ENCODE results near the gene CHD8.
"Not testable (repeated sequence)": the region's sequence is repeated elsewhere in the genome, so short reads cannot be mapped to it uniquely, and the experiment has no call there.

CHD8 gene, protein sequence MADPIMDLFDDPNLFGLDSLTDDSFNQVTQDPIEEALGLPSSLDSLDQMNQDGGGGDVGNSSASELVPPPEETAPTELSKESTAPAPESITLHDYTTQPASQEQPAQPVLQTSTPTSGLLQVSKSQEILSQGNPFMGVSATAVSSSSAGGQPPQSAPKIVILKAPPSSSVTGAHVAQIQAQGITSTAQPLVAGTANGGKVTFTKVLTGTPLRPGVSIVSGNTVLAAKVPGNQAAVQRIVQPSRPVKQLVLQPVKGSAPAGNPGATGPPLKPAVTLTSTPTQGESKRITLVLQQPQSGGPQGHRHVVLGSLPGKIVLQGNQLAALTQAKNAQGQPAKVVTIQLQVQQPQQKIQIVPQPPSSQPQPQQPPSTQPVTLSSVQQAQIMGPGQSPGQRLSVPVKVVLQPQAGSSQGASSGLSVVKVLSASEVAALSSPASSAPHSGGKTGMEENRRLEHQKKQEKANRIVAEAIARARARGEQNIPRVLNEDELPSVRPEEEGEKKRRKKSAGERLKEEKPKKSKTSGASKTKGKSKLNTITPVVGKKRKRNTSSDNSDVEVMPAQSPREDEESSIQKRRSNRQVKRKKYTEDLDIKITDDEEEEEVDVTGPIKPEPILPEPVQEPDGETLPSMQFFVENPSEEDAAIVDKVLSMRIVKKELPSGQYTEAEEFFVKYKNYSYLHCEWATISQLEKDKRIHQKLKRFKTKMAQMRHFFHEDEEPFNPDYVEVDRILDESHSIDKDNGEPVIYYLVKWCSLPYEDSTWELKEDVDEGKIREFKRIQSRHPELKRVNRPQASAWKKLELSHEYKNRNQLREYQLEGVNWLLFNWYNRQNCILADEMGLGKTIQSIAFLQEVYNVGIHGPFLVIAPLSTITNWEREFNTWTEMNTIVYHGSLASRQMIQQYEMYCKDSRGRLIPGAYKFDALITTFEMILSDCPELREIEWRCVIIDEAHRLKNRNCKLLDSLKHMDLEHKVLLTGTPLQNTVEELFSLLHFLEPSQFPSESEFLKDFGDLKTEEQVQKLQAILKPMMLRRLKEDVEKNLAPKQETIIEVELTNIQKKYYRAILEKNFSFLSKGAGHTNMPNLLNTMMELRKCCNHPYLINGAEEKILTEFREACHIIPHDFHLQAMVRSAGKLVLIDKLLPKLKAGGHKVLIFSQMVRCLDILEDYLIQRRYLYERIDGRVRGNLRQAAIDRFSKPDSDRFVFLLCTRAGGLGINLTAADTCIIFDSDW (N-terminal part only)

DNA sequence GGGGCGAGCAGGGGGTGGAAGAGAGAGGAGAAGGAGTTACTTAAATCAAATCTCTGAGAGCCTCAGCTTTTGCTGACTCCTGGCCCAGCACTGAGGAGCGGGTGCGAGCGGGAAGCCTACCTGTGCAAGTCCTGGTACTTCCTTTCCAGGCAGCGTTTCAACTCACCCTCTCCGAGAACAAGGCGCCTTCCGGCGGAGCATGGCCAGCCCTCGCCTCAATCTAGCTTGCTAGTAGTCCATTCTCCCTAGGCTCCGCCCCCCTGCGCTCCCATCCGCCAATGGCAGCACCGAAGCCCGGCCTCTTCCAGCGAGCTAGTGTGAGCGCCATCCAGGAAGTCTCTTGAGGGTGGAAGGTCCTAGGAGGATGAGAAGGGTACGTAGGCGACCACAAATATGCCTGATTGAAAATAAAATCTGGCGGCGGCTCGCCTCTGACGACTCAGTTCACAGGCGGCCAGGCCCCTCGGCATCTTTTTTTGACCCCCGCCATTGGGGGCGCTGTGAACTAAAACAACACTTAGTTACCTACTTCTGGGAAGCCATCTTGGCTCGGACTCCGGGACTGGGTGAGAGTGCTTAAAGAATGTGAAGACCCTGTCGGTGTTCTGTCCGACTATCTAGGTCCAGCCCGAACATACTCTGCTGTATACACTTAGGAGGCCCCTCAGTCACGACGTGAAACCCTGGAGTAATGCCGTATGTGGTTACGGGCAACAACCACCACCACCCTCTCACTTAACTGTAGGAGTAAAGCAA, at the start of gene CHD8:
TSS of gene CHD8 (minus strand) at position 212 of the 756 bp plus-strand sequence. CDS start 24,480 bp downstream, outside the sequence.
- peak; percentile 99 for DNase-seq

DNA sequence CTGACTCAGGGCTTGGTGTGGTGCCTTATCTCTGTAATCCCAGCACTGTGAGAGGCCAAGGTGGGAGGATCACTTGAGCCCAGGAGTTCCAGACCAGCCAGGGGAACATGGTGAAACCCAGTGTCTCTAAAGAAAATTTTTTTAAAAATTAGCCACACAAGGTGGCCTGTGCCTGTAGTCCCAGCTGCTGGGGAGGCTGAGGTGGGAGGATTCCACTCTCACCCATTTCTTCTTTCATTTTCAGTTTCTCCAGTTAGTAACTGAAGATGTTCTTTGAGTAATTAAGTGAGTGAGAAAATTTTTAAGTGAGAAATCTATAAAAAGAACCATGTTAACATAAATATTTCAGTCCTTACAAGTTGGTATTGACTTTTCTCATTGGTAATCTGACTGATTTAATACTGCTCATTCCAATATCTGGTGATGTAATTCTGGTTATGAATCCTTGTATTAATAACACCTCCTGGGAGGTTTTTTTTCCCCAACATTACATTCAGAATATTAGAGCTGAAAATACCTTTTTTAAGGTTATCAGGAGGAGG, 49.2 kb upstream of the CHD8 start:
- DNase-seq, result peak; percentile 38

DNA sequence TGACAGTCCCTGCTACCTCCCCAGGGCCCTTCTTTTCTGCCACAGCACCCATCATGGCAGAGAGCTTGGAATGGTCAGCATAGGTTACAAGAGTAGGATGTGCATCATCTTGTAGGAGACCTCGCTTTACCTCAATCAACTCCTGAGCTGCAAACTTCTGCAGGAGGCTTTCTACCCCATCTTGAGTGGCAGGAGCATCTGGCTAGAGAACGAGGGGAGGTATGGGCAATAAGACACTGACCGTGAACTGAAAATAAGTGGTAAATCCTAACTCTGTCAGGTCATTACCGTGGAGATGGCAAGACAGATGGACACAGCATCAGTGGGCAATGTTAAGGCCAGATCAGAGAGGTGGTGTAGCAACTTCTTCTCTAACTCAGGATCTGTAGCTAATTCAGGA, 47.5 kb upstream of the CHD8 start:
- DNase-seq, result no peak

DNA sequence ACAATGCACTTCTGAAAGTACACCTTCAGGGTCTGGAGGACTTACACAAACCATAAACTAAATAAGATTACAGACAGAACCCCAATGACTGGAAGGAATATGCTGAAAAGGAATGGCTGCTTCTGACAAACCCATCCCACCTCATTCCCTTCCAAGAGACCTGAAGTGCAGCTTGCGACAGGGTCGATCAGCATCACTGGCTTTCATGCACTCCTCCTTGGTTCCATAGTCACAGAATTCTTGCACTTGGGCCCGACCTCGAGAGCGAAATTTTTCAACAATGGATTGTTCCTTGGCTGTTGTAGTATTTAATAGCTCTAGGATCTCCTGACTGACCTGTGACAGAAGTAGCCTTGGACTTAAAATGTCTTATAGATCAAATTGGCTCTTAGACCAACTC, 45.6 kb upstream of the CHD8 start:
- no peak for DNase-seq

DNA sequence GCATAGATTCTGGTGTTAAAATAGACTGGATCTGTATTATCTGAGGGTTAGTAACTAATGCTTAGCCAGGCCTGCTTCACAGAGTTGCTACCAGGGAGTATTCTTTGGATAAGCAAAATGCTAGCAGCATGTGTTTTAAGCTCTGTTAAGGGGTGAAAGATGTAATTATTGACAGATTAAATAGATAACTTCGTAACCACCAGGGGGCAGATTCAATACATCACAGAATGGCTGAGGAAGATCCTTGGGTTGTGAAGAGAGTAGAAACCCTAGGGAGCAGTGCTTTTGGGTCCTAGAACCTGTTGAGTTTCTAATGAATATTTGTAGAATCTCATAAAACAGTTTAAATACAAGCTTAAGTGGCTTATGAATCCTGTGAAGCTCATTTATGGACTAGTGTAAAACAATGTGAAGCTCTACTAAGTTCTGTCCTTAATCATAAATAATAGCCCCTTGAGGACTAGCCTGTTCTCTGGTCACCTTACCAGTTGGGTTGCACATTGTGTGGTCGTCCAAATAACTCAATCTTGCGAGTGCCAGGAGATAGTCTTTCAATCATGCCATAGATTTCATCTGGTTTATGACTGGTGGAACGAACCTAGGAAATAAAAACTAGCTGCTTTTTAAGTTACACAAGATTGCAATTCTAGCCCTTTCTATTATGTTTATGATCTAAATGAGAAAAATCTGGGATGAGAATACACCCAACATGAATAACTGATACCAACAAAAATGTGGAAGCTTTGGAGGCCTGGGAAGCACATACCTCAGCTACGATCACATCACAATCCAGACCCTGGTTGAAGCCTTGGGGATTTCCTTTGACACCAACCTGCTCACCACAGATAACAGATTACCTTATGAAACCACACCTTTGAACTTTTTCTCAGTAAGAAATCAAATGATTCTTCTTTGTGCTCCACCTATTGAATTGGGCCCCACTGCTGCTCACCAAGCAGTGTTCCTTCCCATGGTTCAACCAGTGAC, 42.9 kb upstream of the CHD8 start:
- DNase-seq, result no peak

DNA sequence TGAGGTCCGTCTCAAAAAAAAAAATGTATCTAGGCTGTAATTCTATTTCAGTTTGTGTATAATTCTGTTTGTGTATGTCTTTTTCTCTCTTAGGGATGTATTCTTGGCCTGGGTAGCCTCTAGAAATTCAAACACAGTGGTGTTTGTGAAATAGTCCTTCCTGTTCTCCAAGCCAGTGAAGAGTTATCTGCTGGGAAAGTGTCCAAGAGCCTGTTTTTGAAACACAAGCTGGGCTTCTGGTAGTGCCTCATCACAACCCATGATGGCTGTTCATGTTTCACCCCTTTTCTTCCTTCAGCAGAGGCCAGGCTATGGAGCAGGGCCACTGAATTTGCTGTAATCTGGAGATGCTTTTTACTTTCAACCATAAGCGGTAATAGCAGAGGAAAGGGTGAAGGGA, 40.5 kb upstream of the CHD8 start:
- DNase-seq, result no peak

DNA sequence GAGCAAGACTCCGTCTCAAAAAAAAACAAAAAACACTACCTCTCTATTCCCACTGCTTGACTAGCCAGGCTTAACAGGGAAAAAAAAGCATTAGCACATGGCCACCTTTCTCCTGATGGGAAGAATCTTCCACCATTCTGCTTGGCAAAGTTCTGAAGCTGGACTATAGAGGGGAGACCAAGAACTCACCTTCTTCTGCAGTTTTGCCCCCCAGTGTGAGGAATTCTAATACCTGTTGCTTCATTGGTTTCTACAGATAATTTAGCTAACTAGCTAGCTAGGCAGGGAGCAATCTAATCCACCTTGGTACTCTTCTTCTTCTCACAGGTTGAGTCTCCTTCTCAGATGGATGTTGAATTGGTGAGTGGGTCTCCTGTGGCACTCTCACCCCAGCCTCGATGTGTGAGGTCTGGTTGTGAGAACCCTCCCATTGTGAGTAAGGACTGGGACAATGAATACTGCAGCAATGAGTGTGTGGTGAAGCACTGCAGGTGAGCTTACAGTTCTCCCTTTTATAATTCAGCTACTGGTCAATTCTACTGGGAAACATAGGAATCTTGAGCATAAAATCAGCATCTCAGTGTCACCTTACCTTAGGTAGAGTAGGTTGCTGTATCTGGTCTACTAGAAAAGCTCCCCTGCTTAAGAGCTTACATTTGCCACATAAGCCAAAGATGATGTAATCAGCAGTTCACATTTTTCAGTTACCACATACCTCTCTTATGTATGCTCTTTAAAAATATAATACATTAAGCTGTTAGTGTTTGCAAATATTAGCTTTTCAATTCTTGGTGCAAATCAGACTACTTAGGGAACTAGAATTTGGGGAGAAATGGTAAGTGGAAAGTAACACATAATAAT, 39.2 kb upstream of the CHD8 start:
- no peak for DNase-seq

DNA sequence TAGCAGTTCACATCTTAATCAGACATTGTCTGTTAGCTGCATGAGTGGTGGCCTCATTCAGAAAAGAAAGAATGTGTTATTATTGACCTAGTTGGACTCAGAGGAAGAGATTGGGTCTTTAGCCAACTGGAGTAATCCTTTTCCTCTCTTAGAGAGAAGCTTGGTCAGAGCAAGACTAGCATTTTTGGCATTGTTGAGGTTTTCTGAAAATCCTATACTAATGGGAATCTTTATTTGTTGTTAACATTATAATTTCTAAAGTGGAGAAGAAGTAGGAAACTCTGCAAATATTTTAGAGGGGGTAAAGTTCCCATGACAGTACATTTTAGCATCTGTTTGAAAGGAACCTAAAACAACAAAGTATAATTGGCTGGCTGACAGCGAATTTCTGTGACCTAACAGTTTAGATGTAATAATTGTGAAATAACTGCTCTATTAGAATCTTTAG, 30.7 kb upstream of the CHD8 start:
- no peak for DNase-seq

DNA sequence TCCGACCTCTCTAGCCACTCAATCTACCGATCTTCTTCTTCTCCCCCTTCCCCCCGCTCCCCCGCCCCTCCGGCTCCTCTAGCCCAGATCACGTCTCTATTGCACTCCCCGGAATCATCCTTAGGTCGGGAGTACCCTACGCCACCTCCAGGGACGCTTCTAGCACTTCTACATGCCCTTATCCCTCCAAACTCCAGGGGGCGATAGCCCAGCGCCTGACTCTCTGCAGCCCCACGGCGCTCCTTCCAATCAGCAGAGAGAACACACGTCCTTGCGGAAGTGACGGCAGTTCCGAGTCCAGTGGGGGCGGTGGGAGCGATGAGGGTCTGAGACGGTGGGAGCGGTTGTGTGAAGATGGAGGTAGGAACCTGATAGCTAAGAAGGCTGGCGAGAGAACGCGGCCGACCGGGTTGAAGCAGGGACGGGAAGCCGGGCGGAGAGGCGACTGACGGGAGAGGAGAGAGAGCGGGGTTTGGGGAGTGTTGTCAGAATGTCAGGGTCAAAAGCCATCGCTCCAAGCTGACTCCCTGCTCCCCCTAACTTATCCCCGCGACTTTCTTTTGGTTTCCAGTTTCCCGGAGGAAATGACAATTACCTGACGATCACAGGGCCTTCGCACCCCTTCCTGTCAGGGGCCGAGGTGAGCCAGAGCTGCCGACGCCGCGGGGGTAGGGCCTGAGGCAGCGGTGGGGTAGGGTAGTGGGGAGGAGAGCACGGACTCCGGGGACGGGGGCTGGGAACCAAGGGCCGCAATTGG, 21.2 kb upstream of the CHD8 start, which contains the start of the genes RAB2B and TOX4:
TSS of gene RAB2B (minus strand) at position 35 of the 757 bp plus-strand sequence. CDS start 87 bp downstream, outside the sequence.
TSS of gene TOX4 (plus strand) at position 271 of the 757 bp plus-strand sequence. CDS start at position 355, 84 bp downstream.
- peak; percentile 93 for DNase-seq

DNA sequence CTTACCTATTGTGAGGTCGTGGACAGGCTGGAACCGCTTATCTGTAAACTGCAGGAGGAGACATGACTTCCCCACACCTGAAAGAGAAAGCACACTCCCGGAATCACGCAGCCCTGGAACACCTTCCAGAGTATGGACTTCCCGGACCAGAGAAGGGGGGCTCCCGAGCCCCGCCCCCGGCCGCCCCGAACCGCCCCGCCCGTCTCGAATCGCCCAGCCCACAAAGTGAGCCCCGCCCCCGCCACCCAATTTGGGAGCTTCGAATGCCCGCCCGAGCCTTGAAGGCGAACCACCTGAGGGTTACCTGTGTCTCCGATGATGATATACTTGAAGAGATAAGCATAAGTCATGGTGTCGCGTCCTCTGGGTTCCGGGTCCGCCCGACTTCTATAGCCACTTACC, 20.6 kb upstream of the CHD8 start:
- DNase-seq, result no peak

DNA sequence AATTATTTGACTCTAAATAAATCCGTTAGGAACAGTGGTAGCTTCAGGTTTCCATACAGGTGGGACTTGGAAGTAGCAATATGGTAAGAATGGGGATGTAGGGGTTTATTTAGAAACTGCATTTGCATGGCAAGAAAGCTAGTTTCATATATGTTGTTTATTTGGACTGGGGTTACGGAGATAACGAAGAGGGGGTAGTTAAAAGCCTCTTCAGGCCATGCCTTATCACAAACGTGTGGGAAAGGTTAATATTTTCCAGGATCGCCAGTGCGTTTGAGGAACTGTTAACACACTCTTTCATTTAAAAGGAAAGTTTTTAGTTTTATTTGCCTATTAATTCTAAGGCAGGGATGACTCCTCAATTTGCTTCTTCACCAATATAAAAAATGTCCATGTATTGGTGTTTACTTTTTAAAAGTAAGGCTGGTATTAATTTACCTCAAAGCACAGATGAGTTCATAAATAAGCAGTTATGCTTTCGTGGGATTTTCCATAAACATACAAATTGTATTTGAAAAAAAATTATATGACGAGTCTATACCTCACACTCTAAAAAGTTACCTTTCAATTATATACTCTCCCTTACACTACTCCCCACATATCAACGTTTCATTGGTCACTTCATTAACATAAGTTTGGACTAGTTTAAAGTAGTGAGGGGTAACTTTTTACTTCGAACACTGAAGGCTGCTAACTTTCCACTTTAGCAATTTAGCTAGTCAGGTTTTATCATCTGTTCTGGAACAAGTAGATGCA, 20.0 kb upstream of the CHD8 start:
- DNase-seq, result no peak

DNA sequence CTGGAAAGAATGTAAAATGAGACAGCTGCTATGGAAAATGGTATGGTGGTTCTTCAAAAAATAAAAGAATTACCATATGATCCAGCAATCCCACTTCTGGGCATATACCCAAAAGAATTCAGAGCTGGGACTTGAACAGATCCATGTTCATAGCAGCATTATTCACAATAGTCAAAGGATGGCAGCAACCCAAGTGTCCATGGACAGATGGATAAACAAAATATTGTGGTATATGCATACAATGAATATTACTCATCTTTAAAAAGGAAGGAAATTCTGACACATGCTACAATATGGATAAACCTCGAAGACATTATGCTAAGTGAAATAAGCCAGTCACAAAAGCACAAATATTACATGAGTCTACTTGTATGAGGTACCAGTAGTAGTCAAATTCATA, 11.7 kb upstream of the CHD8 start:
- no peak for DNase-seq

DNA sequence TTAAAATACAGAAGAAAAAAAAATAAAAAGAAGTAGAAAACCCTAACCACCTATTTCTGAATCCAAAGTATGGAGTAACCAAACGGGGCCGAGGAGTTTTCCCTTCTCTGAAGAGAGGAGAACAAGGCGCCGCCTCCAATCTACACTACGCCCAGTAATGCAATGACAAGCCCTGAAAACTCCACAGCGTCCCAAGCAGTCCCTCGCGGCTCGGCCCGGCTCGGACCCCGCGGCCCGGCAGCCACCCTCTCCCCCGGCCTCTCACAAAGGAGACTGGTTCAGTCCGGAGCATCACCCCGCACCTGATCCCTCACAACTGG, 371 bp downstream of the CHD8 start:
- no peak for DNase-seq

DNA sequence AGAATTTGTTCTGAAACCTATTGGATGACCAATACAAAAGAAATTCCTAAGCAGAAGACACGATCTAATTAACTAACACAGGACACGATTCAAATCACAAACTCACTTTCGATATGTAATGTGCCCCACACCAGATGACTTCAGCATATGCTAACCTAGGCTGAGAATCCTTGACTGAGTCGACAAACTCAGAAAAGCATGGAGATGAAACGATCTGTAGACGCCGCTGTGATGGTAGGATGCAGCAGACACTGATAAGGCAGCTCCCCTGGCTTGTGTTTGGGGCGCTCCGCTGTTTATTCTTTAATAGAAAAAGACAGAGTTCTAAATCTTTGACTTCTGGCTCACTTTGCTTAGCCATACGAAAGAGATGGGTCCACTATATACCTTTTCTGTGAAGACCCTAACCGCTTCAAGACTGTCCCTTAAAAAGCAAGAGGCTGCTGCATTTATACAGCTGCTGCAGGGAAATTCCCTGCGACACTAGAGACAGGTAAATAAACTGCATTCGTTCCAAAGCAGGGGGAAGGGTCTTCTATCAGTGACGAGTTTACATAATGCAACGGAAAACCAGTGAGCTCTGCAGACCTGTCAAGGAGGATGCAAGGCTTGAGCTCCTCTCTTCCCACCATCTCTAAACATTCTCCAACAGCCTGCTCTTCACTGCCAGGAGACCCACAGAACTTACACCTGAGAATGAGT, 929 bp downstream of the CHD8 start:
- no peak for DNase-seq

DNA sequence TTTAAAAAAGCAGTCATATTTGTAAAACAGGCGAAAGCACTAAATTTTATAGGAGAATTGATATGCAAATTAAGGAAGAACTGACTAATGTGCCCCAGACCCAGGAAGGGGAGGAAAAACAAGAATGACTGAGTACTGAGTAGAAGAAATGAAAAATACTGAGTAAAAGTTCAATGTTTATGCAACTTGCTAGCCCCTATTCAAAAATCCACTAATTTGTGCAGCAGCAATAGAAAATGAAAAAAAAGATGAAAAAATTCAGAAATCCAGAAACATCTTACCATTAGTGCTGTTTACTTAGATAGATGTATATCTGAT, 6.1 kb downstream of the CHD8 start:
- no peak for DNase-seq

DNA sequence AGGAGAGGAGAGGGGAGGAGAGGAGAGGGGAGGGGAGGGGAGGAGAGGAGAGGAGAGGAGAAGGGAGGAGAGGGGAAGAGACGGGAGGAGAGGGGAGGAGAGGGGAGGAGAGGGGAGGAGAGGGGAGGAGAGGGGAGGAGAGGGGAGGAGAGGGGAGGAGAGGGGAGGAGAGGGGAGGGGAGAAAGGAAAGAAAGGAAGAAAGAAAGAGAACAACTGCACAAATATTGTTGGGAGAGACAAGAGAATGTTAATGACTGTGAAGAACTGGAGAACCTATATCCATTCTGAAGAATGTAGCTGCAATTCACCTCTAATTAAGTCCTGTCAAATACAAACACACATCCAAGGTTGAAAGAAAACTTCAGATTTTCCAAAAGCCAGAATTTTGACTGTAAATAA, 13.3 kb downstream of the CHD8 start:
- not testable (repeated sequence) for DNase-seq

DNA sequence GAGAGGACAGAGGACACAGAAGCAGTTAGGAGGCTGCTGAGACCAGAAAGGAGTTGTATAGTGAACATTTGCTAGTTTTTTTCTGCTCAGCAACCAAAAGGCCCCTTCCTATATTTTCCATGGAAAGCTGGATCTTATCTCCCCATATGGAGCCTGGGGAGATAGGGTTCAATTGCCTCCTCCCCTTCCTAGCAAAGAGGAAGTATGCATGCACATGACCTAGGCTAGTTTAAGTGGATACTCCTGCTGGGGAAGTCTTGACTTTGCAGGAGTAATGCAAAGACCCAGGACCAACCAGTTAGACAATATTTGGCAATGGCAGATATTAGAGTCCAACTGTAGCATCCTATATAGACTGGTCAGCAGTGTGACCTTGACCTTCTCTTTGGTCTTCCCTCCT, 15.1 kb downstream of the CHD8 start:
- DNase-seq, result no peak
